Memory B cell (primary cell): ENCODE measurements around the gene ERICH4.

Experiments used
- ATAC-seq: fragments of 150-1000 bp; cut with Tn5 transposase; 2 replicates; pipeline ENCODE4 v1.10.0; 2021; ENCODE audit warnings: low read depth, mild to moderate bottlenecking, moderate library complexity
- DNase-seq, 2 donors: peaks; one replicate each; pipeline ENCODE4 v3.0.0; 2022; ENCODE audit warnings: low spot score in 2 of 2
- H3K27ac Mint-ChIP-seq: one replicate; pipeline ENCODE4 v1.8.0; 2022; ENCODE audit warnings: mild to moderate bottlenecking, moderate library complexity, mixed read lengths
- H3K27me3 Mint-ChIP-seq: one replicate; pipeline ENCODE4 v1.8.0; 2022; ENCODE audit warnings: mixed read lengths
- H3K36me3 Mint-ChIP-seq: one replicate; pipeline ENCODE4 v1.8.0; 2022; ENCODE audit warnings: mild to moderate bottlenecking, mixed read lengths
- H3K4me1 Mint-ChIP-seq: one replicate; pipeline ENCODE4 v1.8.0; 2022; ENCODE audit warnings: mixed read lengths
- H3K4me3 Mint-ChIP-seq: one replicate; pipeline ENCODE4 v1.8.0; 2022; ENCODE audit warnings: mild to moderate bottlenecking, moderate library complexity, mixed read lengths
- H3K9me3 Mint-ChIP-seq: one replicate; pipeline ENCODE4 v1.8.0; 2022; ENCODE audit warnings: mixed read lengths

Gene ERICH4, protein sequence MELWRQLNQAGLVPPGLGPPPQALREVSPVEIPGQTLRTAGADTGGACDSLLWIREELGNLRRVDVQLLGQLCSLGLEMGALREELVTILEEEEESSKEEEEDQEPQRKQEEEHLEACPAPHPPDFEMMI

GRCh38 chr19:41442473-41443355 lies at the start of gene ERICH4:
ERICH4 (plus strand) TSS chr19:41443156; CDS start chr19:41443170, 14 bp downstream.
- no peak for DNase-seq
- Mint-ChIP-seq H3K9me3 (no peaks in the 10 kb centered on the region), H3K4me3 (no peak within 1 kb of the TSS), H3K36me3 (peaks cover under 1% of the 10 kb centered on the region), H3K27me3 (peaks cover 11% of the 10 kb centered on the region), H3K4me1 (peaks cover 19% of the 10 kb centered on the region), H3K27ac (no peak within 1 kb of the TSS)
- ATAC-seq, result no peak

DNA sequence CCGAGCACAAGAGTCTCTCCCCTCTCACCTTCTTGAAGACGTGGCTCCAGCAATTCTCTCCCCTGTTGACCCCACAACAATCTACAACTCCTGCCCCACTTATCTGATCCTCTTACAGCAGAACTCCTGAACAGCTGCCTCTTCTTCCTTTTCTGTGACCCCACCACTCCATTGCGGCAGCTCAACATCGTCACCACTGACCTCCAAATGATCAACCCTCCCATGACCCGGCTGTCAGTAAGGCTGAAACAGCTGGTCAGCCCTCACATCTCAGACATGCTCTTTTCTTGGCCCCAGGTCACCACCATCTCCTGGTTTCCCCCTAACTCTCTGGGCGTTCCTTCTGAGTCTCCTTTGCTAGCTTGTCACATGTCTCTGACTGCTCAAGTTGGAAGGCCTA lies 47.6 kb upstream of the ERICH4 start:
- ATAC-seq, result no peak

GRCh38 chr19:41397086-41398049 lies 45.6 kb upstream of the ERICH4 start, which contains the start of the genes BCKDHA and EXOSC5:
BCKDHA (plus strand) TSS chr19:41397818; CDS start chr19:41397828, 10 bp downstream.
EXOSC5 (minus strand) TSS chr19:41397359; CDS start chr19:41397328, 31 bp downstream.
- peak; percentile 97 for ATAC-seq
- H3K4me1 Mint-ChIP-seq, result peaks cover 31% of the 10 kb centered on the region
- peak within 1 kb of the TSS; percentile 99 for H3K4me3 Mint-ChIP-seq
- H3K27me3 Mint-ChIP-seq, result no peaks in the 10 kb centered on the region
- peaks cover 12% of the 10 kb centered on the region for H3K36me3 Mint-ChIP-seq
- H3K9me3 Mint-ChIP-seq, result no peaks in the 10 kb centered on the region
- DNase-seq, result peak; percentile 89 to 97
- H3K27ac Mint-ChIP-seq, result peak within 1 kb of the TSS; percentile 100

More for the DNA sequence above, 47.6 kb upstream of the ERICH4 start:
- peaks cover 16% of the 10 kb centered on the region for H3K36me3 Mint-ChIP-seq
- no peak overlapping the region for H3K27ac Mint-ChIP-seq
- no peaks in the 10 kb centered on the region for H3K9me3 Mint-ChIP-seq
- peak overlapping the region; percentile 80 for H3K4me3 Mint-ChIP-seq
- peaks cover 27% of the 10 kb centered on the region for H3K4me1 Mint-ChIP-seq
- no peak for DNase-seq
- H3K27me3 Mint-ChIP-seq, result no peaks in the 10 kb centered on the region

- Mint-ChIP-seq H3K36me3 (peaks cover 9% of the 10 kb centered on the region), H3K4me3 (peak overlapping the region; percentile 99), H3K4me1 (peaks cover 31% of the 10 kb centered on the region), H3K27ac (peak overlapping the region; percentile 100), H3K9me3 (no peaks in the 10 kb centered on the region), H3K27me3 (no peaks in the 10 kb centered on the region)
- ATAC-seq, result no peak
- no peak for DNase-seq
Measured at GRCh38 chr19:41398050-41398418, 44.9 kb upstream of the ERICH4 start.

- Mint-ChIP-seq H3K27me3 (no peaks in the 10 kb centered on the region), H3K4me3 (peak overlapping the region; percentile 99), H3K27ac (peak overlapping the region; percentile 100), H3K4me1 (peaks cover 31% of the 10 kb centered on the region), H3K9me3 (no peaks in the 10 kb centered on the region), H3K36me3 (peaks cover 9% of the 10 kb centered on the region)
- no peak for ATAC-seq
- no peak for DNase-seq
Measured at GRCh38 chr19:41398598-41398997, 44.4 kb upstream of the ERICH4 start.

DNA sequence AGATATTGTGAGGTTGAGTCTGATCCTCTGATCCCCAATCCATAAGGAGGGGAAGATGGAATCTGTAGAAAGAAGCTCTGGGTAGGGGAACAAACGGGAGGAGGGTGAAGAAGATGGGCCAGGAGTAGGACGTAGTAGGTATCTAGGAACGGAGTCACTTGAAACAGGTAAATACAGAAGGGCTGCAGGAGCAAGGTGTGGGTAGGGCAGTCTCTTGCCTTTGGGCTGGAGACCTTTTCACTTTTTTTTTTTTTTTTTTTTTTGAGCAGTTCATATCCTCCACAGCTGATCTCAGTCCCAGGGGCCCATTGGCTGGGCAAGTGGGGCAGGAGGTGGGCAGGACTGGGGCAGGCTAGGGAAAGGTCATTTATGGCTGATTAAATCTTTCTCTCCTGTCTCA lies 43.9 kb upstream of the ERICH4 start:
- peak overlapping the region; percentile 100 for H3K27ac Mint-ChIP-seq
- peaks cover 31% of the 10 kb centered on the region for H3K4me1 Mint-ChIP-seq
- peaks cover 7% of the 10 kb centered on the region for H3K36me3 Mint-ChIP-seq

GRCh38 chr19:41399525-41399924 lies 43.4 kb upstream of the ERICH4 start:
- Mint-ChIP-seq H3K27ac (no peak overlapping the region), H3K4me3 (peak overlapping the region; percentile 19), H3K36me3 (peaks cover 7% of the 10 kb centered on the region), H3K4me1 (peaks cover 31% of the 10 kb centered on the region), H3K9me3 (no peaks in the 10 kb centered on the region), H3K27me3 (no peaks in the 10 kb centered on the region)
- ATAC-seq (no peak), DNase-seq (no peak)

More for the DNA sequence above, 43.9 kb upstream of the ERICH4 start:
- Mint-ChIP-seq H3K27me3 (no peaks in the 10 kb centered on the region), H3K4me3 (peak overlapping the region; percentile 99), H3K9me3 (no peaks in the 10 kb centered on the region)
- no peak for DNase-seq
- no peak for ATAC-seq

DNA sequence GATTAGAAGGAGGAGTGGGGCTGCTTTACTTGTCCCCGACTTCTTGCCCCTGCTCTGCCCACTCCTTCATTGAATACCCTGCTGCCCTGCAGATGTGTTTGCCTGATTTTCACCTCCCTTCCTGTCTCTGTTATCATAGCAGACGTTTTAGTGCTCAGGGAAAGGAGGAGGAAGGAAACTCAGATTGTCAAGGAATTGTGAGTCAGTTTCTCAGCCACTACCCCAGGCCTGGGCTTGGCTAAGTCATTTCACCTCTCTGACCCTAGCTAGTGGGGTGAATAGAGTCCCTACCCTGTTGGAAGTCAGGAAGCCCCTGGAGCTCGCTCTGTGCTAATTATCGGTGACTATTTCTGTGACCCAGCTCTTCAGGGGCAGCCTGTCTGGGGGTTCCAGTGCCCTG lies 41.5 kb upstream of the ERICH4 start:
- DNase-seq, result no peak
- Mint-ChIP-seq H3K27ac (no peak overlapping the region), H3K4me1 (peaks cover 25% of the 10 kb centered on the region), H3K4me3 (no peak overlapping the region), H3K36me3 (peaks cover 7% of the 10 kb centered on the region), H3K9me3 (no peaks in the 10 kb centered on the region), H3K27me3 (no peaks in the 10 kb centered on the region)
- ATAC-seq, result no peak

GRCh38 chr19:41402010-41402409 lies 40.9 kb upstream of the ERICH4 start:
- H3K27ac Mint-ChIP-seq, result no peak overlapping the region
- DNase-seq (no peak), ATAC-seq (no peak)
- H3K9me3 Mint-ChIP-seq, result no peaks in the 10 kb centered on the region
- peaks cover 25% of the 10 kb centered on the region for H3K4me1 Mint-ChIP-seq
- H3K36me3 Mint-ChIP-seq, result peaks cover 7% of the 10 kb centered on the region
- H3K4me3 Mint-ChIP-seq, result no peak overlapping the region
- no peaks in the 10 kb centered on the region for H3K27me3 Mint-ChIP-seq

DNA sequence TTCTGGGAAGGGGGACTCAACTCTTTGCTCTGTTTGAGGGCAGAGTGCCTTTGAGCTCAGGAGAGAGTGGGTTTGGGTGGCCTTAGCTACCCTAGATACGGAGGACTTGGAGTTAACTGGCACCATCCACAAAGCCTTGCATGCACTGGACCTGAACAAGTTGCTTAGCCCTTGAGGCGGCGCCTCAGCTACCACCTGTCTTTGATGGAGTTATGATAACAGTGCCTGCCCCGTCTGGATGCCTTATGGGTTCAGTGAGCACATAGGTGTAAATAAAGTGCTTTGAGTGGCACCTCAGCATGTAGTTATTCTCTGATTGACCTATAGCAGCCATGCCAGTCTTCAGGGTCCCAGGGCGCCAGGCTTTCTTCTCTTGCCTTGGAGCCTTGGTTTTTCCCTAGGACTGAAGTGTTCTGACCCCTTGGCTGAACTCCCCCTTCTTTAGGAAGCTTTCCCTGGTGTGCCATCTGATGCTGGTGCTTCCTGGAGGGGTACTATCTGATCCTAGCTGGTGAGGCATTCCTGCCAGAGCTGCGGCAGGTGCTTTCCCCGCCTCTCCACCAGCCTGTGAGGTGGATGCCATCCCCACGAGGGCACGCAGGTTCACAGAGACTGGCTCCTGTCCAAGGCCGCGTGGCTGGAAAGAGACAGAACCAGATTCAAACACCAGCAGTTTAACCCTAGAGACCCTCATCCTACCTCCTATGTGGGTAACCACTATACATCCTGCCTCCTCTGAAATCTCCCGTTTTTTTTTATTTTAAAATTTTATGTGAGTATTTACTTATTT lies 39.6 kb upstream of the ERICH4 start:
- no peak for DNase-seq
- Mint-ChIP-seq H3K9me3 (no peaks in the 10 kb centered on the region), H3K36me3 (peaks cover 7% of the 10 kb centered on the region), H3K4me3 (no peak overlapping the region), H3K4me1 (peaks cover 16% of the 10 kb centered on the region), H3K27me3 (no peaks in the 10 kb centered on the region), H3K27ac (no peak overlapping the region)
- ATAC-seq, result no peak

DNA sequence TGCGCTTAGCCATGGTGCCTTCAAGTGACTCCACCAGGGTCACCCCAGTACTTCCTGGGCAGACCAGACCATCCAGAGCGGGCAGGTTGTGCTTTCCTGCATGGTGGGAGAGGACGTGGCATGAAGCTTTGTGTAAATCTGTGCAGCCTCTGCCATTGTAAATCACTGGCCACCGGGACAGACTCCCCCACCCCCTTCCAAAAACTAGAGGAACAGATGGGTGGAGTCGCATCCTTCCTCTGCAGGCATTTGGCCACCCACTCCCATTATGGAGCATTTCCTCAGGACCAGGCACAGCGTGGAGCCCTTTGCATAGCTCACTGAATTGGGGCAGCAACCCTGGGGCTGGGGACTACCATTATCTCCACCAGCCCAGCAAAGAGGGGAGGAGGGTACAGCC lies 37.2 kb upstream of the ERICH4 start:
- peaks cover 16% of the 10 kb centered on the region for H3K4me1 Mint-ChIP-seq
- H3K9me3 Mint-ChIP-seq, result no peaks in the 10 kb centered on the region
- no peak overlapping the region for H3K27ac Mint-ChIP-seq

GRCh38 chr19:41407271-41407670 lies 35.7 kb upstream of the ERICH4 start:
- H3K9me3 Mint-ChIP-seq, result no peaks in the 10 kb centered on the region
- ATAC-seq, result no peak
- no peak for DNase-seq
- peak overlapping the region; percentile 1 for H3K27ac Mint-ChIP-seq
- H3K4me3 Mint-ChIP-seq, result no peak overlapping the region
- H3K27me3 Mint-ChIP-seq, result no peaks in the 10 kb centered on the region
- peaks cover 10% of the 10 kb centered on the region for H3K36me3 Mint-ChIP-seq
- H3K4me1 Mint-ChIP-seq, result peaks cover 14% of the 10 kb centered on the region

More for the DNA sequence above, 37.2 kb upstream of the ERICH4 start:
- Mint-ChIP-seq H3K4me3 (no peak overlapping the region), H3K27me3 (no peaks in the 10 kb centered on the region), H3K36me3 (peaks cover 8% of the 10 kb centered on the region)
- ATAC-seq (no peak), DNase-seq (no peak)

DNA sequence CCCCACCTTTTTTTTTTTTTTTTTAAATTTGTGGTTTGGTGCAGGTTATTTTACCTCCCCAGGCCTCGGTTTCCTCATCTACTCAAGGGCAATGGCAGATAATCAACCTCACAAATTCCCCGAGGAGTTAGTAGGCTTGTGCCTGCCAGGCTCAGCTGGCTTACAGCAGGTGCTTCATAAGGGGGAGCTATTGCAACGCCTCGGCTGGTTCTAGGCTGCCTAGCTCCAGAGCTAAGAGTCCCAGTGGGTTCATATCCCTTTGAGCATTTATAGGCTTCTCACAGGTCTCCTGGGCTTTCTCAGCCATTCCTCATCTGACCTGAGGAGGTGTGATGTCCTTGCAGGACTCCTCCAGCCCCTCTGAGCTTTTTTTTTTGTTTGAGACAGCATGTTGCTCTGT lies 34.7 kb upstream of the ERICH4 start:
- Mint-ChIP-seq H3K27me3 (no peaks in the 10 kb centered on the region), H3K4me3 (no peak overlapping the region), H3K9me3 (no peaks in the 10 kb centered on the region), H3K4me1 (peaks cover 14% of the 10 kb centered on the region), H3K36me3 (peaks cover 10% of the 10 kb centered on the region), H3K27ac (no peak overlapping the region)
- no peak for ATAC-seq
- DNase-seq, result no peak
